GM18951 (cell line): ENCODE measurements around the gene FBXO9.

Experiments
- POLR2A ChIP-seq: IDR thresholded peaks from 4 replicates; pipeline ENCODE4 v1.6.1; 2011; ENCODE audit warnings: mild to moderate bottlenecking; ENCODE audit not compliant: insufficient read length, insufficient read depth; ENCODE audit errors: extremely low read depth
- in situ Hi-C: fragments of 300-500 bp; cut with MboI; formaldehyde crosslinking; loops from one replicate; pipeline ENCODE4 v1.12.0; 2022; ENCODE audit warnings: low sequenced_read_pairs, mixed read lengths, inconsistent platforms; ENCODE audit not compliant: unreplicated experiment

Gene FBXO9

GRCh38 chr6:53115741-53116140 lies 50.5 kb downstream of the FBXO9 start:
- in situ Hi-C loops, result no loop called here
- TF ChIP-seq POLR2A, result no peak

GRCh38 chr6:53119349-53119748 lies 54.1 kb downstream of the FBXO9 start:
- in situ Hi-C loops, result no loop called here
- no peak for TF ChIP-seq POLR2A

GRCh38 chr6:53119772-53120409 lies 54.7 kb downstream of the FBXO9 start:
- in situ Hi-C loops, result no loop called here
- TF ChIP-seq POLR2A, result no peak

DNA sequence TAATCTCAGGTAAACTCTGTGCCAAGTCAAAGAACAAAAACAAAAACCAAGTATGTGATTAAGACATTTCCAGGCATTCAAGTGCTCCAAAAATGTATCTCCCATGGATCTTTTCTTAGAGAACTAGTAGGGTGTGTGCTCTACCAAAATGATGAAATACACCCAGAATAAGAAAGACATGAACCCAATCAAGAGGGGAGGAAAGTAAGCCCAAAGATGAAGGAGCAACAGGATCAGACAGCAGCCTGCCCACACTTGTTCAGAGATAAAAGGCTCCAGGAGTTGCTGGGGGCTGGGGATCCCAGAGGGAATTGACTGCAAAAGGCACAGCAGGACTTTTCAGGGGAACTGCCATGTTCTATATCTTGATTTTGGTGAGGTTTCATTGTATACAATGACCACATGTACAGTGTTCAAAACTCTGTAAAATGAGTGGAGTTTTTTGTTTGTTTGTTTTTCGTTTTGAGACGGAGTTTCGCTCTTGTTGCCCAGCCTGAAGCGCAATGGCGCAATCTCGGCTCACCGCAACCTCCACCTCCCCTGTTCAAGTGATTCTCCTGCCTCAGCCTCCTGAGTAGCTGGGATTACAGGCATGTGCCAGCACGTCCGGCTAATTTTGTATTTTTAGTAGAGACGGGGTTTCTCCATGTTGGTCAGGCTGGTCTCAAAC lies 59.1 kb downstream of the FBXO9 start:
- in situ Hi-C loops, result no loop called here

GRCh38 chr6:53125276-53125675 lies 60.1 kb downstream of the FBXO9 start:
- in situ Hi-C loops, result no loop called here
- TF ChIP-seq POLR2A, result no peak

More for the DNA sequence above, 59.1 kb downstream of the FBXO9 start:
- TF ChIP-seq POLR2A, result no peak

GRCh38 chr6:53128842-53129241 lies 63.6 kb downstream of the FBXO9 start:
- TF ChIP-seq POLR2A, result no peak
- in situ Hi-C loops, result no loop called here

- in situ Hi-C loops, result no loop called here
- TF ChIP-seq POLR2A, result no peak
These were observed 65.5 kb downstream of the FBXO9 start for GRCh38 chr6:53130569-53131290.

DNA sequence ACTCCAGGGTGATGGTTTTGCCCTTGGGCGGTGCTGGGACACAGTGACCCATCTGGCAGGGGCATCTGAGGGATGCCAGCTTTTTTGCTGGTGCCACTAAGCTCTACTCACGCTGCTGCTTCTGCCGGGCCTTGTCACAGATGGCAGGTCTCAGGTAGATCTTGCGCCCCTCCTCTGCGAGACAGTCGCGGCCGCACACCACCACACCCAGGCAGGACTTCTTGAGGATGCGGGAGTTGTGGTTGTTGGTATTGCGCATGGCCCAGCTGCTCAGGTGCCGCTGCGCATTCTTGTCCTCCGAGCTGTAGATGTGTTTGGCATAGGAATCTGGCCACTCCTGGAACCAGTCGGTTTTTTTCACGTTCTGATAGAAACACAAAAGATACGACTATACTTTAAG lies 68.8 kb downstream of the FBXO9 start:
- in situ Hi-C loops, result no loop called here
- TF ChIP-seq POLR2A, result no peak

- in situ Hi-C loops, result no loop called here
- TF ChIP-seq POLR2A, result no peak
These were observed 69.5 kb downstream of the FBXO9 start for GRCh38 chr6:53134601-53135235.

DNA sequence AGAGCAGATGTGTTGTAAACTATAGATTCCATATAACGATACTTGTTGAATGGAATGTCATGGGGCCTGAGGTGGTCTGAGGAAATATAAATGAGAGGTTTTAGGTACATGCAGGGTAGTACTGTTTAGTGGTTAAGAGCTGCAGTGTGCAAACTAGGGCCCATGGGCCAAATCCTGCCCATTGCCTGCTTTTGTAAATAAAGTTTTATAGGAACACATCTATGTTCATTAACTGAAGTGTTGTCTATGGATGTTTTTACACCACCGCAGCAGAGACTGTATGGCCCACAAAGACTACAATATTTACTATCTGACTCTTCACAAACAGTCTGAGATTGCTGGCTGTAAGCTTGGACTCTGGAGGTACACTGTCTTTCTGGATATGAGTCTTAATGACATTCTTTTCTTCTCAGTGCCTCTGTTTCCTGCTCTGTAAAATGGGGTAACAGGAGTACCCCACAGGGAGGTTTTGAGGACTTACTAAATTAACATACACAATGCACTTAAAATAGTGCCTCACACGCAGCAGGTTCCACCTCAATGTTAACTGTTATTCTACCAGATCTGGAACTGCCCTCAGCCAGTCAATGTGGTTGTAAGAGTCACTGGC lies 70.9 kb downstream of the FBXO9 start:
- in situ Hi-C loops, result no loop called here
- no peak for TF ChIP-seq POLR2A

GRCh38 chr6:53139841-53140413 lies 74.7 kb downstream of the FBXO9 start:
- in situ Hi-C loops, result no loop called here

DNA sequence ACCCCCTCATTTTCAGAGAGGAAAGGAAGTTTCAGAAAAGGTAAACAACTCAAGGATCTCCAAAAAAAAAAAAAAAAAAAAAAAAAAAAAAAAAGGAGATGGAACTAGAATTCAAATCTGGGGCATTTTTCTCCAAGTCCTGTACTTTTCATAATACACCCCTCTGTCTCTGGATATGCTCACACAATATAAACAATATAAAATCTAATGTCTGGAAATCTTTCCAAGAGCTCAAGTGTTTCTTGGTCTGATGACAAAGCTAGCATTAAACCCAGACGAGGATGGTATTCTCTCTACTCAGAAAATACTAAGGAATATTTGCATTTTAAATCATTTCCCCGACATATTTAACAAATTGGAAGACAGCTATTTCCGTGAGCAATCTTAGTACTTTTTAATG lies 77.6 kb downstream of the FBXO9 start:
- TF ChIP-seq POLR2A, result no peak
- in situ Hi-C loops, result no loop called here

More at GRCh38 chr6:53139841-53140413, 74.7 kb downstream of the FBXO9 start:
- no peak for TF ChIP-seq POLR2A

DNA sequence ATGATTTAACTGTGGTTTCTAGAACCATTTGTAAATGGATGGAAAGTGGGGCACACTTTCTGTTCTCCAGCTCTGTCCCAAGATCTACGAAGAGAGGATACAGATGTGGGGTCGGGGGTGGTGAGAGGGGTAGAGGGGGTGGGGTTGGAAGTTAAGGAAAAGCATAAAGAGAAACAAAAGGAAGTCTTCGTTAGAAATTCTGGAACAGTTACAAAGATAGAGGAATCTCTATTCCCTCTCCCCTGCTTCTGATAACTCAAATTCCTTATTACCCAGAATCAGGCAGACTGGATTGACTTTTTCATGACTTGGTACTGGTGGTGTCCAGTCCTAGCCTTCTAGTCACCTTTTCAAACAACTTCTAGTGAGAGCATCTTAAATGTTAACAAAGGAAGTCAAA lies 78.5 kb downstream of the FBXO9 start:
- in situ Hi-C loops, result no loop called here
- no peak for TF ChIP-seq POLR2A
